Endothelial cell of umbilical vein (primary cell): ENCODE measurements around the gene NETO1. TPM values are rescaled to one million over a fixed set of nuclear protein-coding genes. Genes with fewer than 3 reads are reported as not detected.

Source experiments
- BruUV-seq: library from RNA; stranded (reverse); fragments of 400-500 nt; replicated peaks from 2 replicates; lab custom pipeline; 2021; lab: Mats Ljungman, UMichigan
- CTCF ChIA-PET: fragments of 300-600, 350-600 bp; sonication (Branson Sonifier 250); formaldehyde crosslinking; loops from one replicate; lab custom pipeline; 2021; ENCODE audit warnings: antibody characterized with exemption, inconsistent platforms; lab: Charles Lee
- POLR2A ChIA-PET: fragments of 300-600, 350-600 bp; sonication (Branson Sonifier 250); formaldehyde crosslinking; loops from one replicate; lab custom pipeline; 2021; ENCODE audit warnings: antibody characterized with exemption, inconsistent platforms; lab: Charles Lee
- DNase-seq: peaks from one replicate; pipeline ENCODE4 v3.0.0-alpha.2; 2011; ENCODE audit warnings: low read depth, low spot score
- FAIRE-seq: peaks from 2 replicates; lab custom pipeline; 2011; peaks lifted over from hg19 to GRCh38; lab: Jason Lieb, UNC
- H2AFZ ChIP-seq: 2 replicates; pipeline ENCODE4 v1.6.0; 2012; ENCODE audit warnings: low read depth, low read length, control low read depth, inconsistent platforms
- H3K27ac ChIP-seq: 2 replicates; pipeline ENCODE4 v1.5.1; 2011; ENCODE audit warnings: low read depth, mild to moderate bottlenecking, control low read depth, low read length, moderate library complexity; ENCODE audit not compliant: insufficient read depth
- H3K27me3 ChIP-seq, 2 experiments: 2 replicates each; pipeline versions ENCODE4 v1.6.0 to v1.6.1; 2011; ENCODE audit warnings: low read length in 2 of 2, mixed read lengths in 1 of 2; ENCODE audit not compliant: control insufficient read depth in 2 of 2, insufficient read depth in 2 of 2
- H3K36me3 ChIP-seq, 2 experiments: 2 replicates in 1 of 2; 3 replicates in 1 of 2; pipeline ENCODE4 v1.5.1; 2011; ENCODE audit warnings: low read length in 2 of 2, mild to moderate bottlenecking in 1 of 2, moderate library complexity in 1 of 2; ENCODE audit not compliant: control insufficient read depth in 2 of 2, insufficient read depth in 2 of 2; ENCODE audit errors: extremely low read depth in 1 of 2
- H3K4me1 ChIP-seq: 3 replicates; pipeline ENCODE4 v1.5.1; 2011; ENCODE audit warnings: mild to moderate bottlenecking, low read length; ENCODE audit not compliant: control insufficient read depth, insufficient read depth; ENCODE audit errors: extremely low read depth
- H3K4me2 ChIP-seq: 2 replicates; pipeline ENCODE4 v1.6.1; 2011; ENCODE audit warnings: low read length, control low read depth, mixed read lengths; ENCODE audit not compliant: insufficient read depth
- H3K4me3 ChIP-seq, 3 experiments: fragments of 200-600 bp in 1 of 3; sonication (generic), shearing (Covaris generic) in 1 of 3; replicated peaks in 1 of 3; 2 replicates each; pipeline ENCODE4 v1.5.1; 2011 to 2016; ENCODE audit warnings: control low read depth in 3 of 3, low read length in 3 of 3, mild to moderate bottlenecking in 2 of 3, inconsistent platforms in 1 of 3, low read depth in 1 of 3, moderate library complexity in 1 of 3; ENCODE audit not compliant: insufficient read depth in 1 of 3
- H3K79me2 ChIP-seq: 2 replicates; pipeline ENCODE4 v1.6.0; 2012; ENCODE audit warnings: low read length, inconsistent platforms; ENCODE audit not compliant: control insufficient read depth, insufficient read depth
- H3K9ac ChIP-seq: replicated peaks from 2 replicates; pipeline ENCODE3; 2011; ENCODE audit warnings: low read length, control low read depth; ENCODE audit not compliant: insufficient read depth; ENCODE audit errors: extremely low read depth
- H3K9me1 ChIP-seq: replicated peaks from 3 replicates; pipeline ENCODE4 v1.6.0; 2011; ENCODE audit warnings: mild to moderate bottlenecking, low read length; ENCODE audit not compliant: control insufficient read depth, insufficient read depth; ENCODE audit errors: extremely low read depth
- H3K9me3 ChIP-seq: replicated peaks from 2 replicates; pipeline ENCODE4 v1.5.1; 2012; ENCODE audit warnings: low read length, inconsistent platforms; ENCODE audit not compliant: control insufficient read depth, insufficient read depth
- H4K20me1 ChIP-seq: replicated peaks from 2 replicates; pipeline ENCODE3; 2011; ENCODE audit warnings: mild to moderate bottlenecking, low read length; ENCODE audit not compliant: control insufficient read depth, insufficient read depth; ENCODE audit errors: extremely low read depth
- EZH2 ChIP-seq: IDR thresholded peaks from 2 replicates; pipeline ENCODE4 v1.6.1; 2012; ENCODE audit warnings: borderline replicate concordance, low read depth, mild to moderate bottlenecking, moderate library complexity, low read length, inconsistent platforms; ENCODE audit not compliant: severe bottlenecking
- FOS ChIP-seq: IDR thresholded peaks from 2 replicates; pipeline ENCODE4 v1.6.1; 2011; ENCODE audit warnings: mild to moderate bottlenecking, low read length, moderate library complexity, borderline replicate concordance; ENCODE audit not compliant: insufficient read depth
- GATA2 ChIP-seq: IDR thresholded peaks from 2 replicates; pipeline ENCODE4 v1.7.0; 2011; ENCODE audit warnings: low read depth, mild to moderate bottlenecking, moderate library complexity, mixed read lengths, low read length; ENCODE audit not compliant: insufficient read length, insufficient read depth
- JUN ChIP-seq: IDR thresholded peaks from 2 replicates; pipeline ENCODE4 v1.6.1; 2011; ENCODE audit warnings: borderline replicate concordance, low read depth; ENCODE audit not compliant: insufficient read length, insufficient read depth
- MYC ChIP-seq: IDR thresholded peaks from one replicate; pipeline ENCODE4 v1.6.1; 2011; ENCODE audit warnings: mild to moderate bottlenecking, low read depth, low read length
- POLR2A ChIP-seq: IDR thresholded peaks from 2 replicates; pipeline ENCODE4 v1.6.1; 2012; ENCODE audit warnings: low read depth, mild to moderate bottlenecking, control low read depth, low read length
- POLR2AphosphoS5 ChIP-seq: IDR thresholded peaks from 2 replicates; pipeline ENCODE4 v1.6.1; 2012; ENCODE audit warnings: low read depth, mild to moderate bottlenecking, control low read depth, low read length, moderate library complexity; ENCODE audit not compliant: insufficient read depth
- dilution Hi-C: fragments of 300-500 bp; cut with MboI; formaldehyde crosslinking; loops from one replicate; pipeline ENCODE4 v1.15.0; 2019; ENCODE audit warnings: low sequenced_read_pairs; ENCODE audit not compliant: extremely low pct_ligation_motif_present
- intact Hi-C: fragments of 100-400 bp; cut with micrococcal nuclease; formaldehyde crosslinking; loops from one replicate; pipeline ENCODE4 v1.10.0; 2022
- polyA plus RNA-seq, 4 experiments: library from polyadenylated mRNA; depleted of rRNA in 3 of 4; stranded (reverse) in 3 of 4; unstranded in 1 of 4; fragments of >200 nt; gene quantifications; 2 replicates each; pipeline versions ENCODE4 v1.2.1 to v1.2.3, GENCODE V29; 2011 to 2012; ENCODE audit warnings: missing spikeins in 1 of 4
- total RNA-seq: library from RNA; stranded (reverse); gene quantifications from 2 replicates; pipeline ENCODE4 v1.2.3, GENCODE V29; 2021
- TF ChIP-seq, protein P1 (sequence below): IDR thresholded peaks from 2 replicates; pipeline ENCODE4 v1.6.1; 2011; ENCODE audit not compliant: insufficient read depth, insufficient read length
- TF ChIP-seq, protein P2 (sequence below), 2 donors: IDR thresholded peaks; 1 replicate in 1 of 2; 2 replicates in 1 of 2; pipeline ENCODE4 v1.5.1; 2011; ENCODE audit warnings: low read length in 2 of 2, mild to moderate bottlenecking in 2 of 2, moderate library complexity in 2 of 2, control low read depth in 1 of 2, inconsistent platforms in 1 of 2, low read depth in 1 of 2; ENCODE audit not compliant: insufficient read depth in 1 of 2; ENCODE audit errors: extremely low read depth in 1 of 2

NETO1 gene
- total and polyA plus RNA-seq, 2 donors (not counting 3 experiments of a cell fraction or from before 2014, with no cell fraction given), result not detected

- FAIRE-seq (no peak), DNase-seq (no peak)
- H2AFZ ChIP-seq, result no peak overlapping the region
- TF ChIP-seq POLR2AphosphoS5, result no peak
- no peak for TF ChIP-seq POLR2A
- TF ChIP-seq, protein P1, sequence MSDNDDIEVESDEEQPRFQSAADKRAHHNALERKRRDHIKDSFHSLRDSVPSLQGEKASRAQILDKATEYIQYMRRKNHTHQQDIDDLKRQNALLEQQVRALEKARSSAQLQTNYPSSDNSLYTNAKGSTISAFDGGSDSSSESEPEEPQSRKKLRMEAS, result no peak
- TF ChIP-seq MYC, result no peak
- TF ChIP-seq JUN, result no peak
- no peak for TF ChIP-seq FOS
- TF ChIP-seq GATA2, result no peak
- TF ChIP-seq EZH2, result no peak
- TF ChIP-seq, protein P2, sequence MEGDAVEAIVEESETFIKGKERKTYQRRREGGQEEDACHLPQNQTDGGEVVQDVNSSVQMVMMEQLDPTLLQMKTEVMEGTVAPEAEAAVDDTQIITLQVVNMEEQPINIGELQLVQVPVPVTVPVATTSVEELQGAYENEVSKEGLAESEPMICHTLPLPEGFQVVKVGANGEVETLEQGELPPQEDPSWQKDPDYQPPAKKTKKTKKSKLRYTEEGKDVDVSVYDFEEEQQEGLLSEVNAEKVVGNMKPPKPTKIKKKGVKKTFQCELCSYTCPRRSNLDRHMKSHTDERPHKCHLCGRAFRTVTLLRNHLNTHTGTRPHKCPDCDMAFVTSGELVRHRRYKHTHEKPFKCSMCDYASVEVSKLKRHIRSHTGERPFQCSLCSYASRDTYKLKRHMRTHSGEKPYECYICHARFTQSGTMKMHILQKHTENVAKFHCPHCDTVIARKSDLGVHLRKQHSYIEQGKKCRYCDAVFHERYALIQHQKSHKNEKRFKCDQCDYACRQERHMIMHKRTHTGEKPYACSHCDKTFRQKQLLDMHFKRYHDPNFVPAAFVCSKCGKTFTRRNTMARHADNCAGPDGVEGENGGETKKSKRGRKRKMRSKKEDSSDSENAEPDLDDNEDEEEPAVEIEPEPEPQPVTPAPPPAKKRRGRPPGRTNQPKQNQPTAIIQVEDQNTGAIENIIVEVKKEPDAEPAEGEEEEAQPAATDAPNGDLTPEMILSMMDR (IDR thresholded peaks at IDR 0.05; ENCODE audit: extremely low read depth in 1 of 2, insufficient read depth in 1 of 2, low read depth in 1 of 2, low read length in 2 of 2), result no peak
- no peak overlapping the region for H3K4me3 ChIP-seq
- H3K27me3 ChIP-seq, result no peaks in the 10 kb centered on the region
- no peaks in the 10 kb centered on the region for H3K79me2 ChIP-seq
- H3K27ac ChIP-seq, result no peak overlapping the region
- no peaks in the 10 kb centered on the region for H3K36me3 ChIP-seq
- ChIA-PET POLR2A (no interaction called here), CTCF (no interaction called here)
- no peaks in the 10 kb centered on the region for H3K9me1 ChIP-seq
- no peak overlapping the region for H3K4me2 ChIP-seq
- dilution Hi-C loops, result no loop called here
- H3K4me1 ChIP-seq, result no peaks in the 10 kb centered on the region
- H3K9me3 ChIP-seq, result peaks cover 4% of the 10 kb centered on the region
- intact Hi-C loops, result no loop called here
- BruUV-seq, result no TSS peak
- no peak overlapping the region for H3K9ac ChIP-seq
- no peaks in the 10 kb centered on the region for H4K20me1 ChIP-seq
These were observed 44.4 kb downstream of the NETO1 start for GRCh38 chr18:72823345-72823744.
